ENCODE results near the gene KRAS. TPM values are rescaled to one million over a fixed set of nuclear protein-coding genes. Genes with fewer than 3 reads are reported as not detected.
A peak's percentile ranks its signal among the peaks of the same experiment; 100 is the strongest.

KRAS gene
- total RNA-seq, 1 donor from 2014 or later: 18.2 TPM

- no peak for DNase-seq
These were observed 56.0 kb downstream of the KRAS start for GRCh38 chr12:25194722-25195055.

- DNase-seq: peak; percentile 43
These were observed 56.5 kb downstream of the KRAS start for GRCh38 chr12:25194214-25194613.

GRCh38 chr12:25190793-25191192 lies 59.9 kb downstream of the KRAS start:
- no peak for DNase-seq

- DNase-seq: no peak
These were observed 61.1 kb downstream of the KRAS start for GRCh38 chr12:25189656-25190055.

- no peak for DNase-seq
These were observed 62.9 kb downstream of the KRAS start for GRCh38 chr12:25187781-25188180.

- DNase-seq: no peak
These were observed 63.8 kb downstream of the KRAS start for GRCh38 chr12:25186788-25187402.

- DNase-seq: no peak
These were observed 64.5 kb downstream of the KRAS start for GRCh38 chr12:25186038-25186787.

- no peak for DNase-seq
These were observed 66.6 kb downstream of the KRAS start for GRCh38 chr12:25184132-25184531.

- DNase-seq: no peak
These were observed 68.0 kb downstream of the KRAS start for GRCh38 chr12:25182765-25183164.

GRCh38 chr12:25162866-25163265 lies 87.9 kb downstream of the KRAS start:
- no peak for DNase-seq

- no peak for DNase-seq
These were observed 94.7 kb downstream of the KRAS start for GRCh38 chr12:25156061-25156460.

- peak; percentile 49 for DNase-seq
These were observed 95.6 kb downstream of the KRAS start for GRCh38 chr12:25155022-25155576.

Other genes starting within 250 kb of the KRAS start
- gene DNAI7, start 55.8 kb downstream of the KRAS start, total RNA-seq: 1.5 TPM
- gene ETFRF1, start 55.7 kb downstream of the KRAS start, total RNA-seq: 46.0 TPM